ENCODE data around the gene GPR155. TPM values are rescaled to one million over a fixed set of nuclear protein-coding genes. Genes with fewer than 3 reads are reported as not detected.
A peak's percentile ranks its signal among the peaks of the same experiment; 100 is the strongest.

The GPR155 gene
- total and polyA plus RNA-seq, 5 donors from 2014 or later, result 15.0 to 42.7 (median 20.1) TPM

- H3K4me3 Mint-ChIP-seq, result peak overlapping the region in 1 of 4 donors; percentile 22
- no peaks in the 10 kb centered on the region for H3K9me3 Mint-ChIP-seq
- H3K27ac Mint-ChIP-seq, result no peak overlapping the region
- Histone ChIP-seq H3K36me3 (ENCODE audit: control insufficient read depth, insufficient read depth, low read length) (peaks cover 43% of the 10 kb centered on the region), H3K27ac (ENCODE audit: insufficient read depth, low read length, poor library complexity, severe bottlenecking) (no peak overlapping the region), H3K4me3 (ENCODE audit: low read depth, low read length) (no peak overlapping the region), H3K27me3 (ENCODE audit: control insufficient read depth, insufficient read depth, low read length) (no peaks in the 10 kb centered on the region), H3K4me1 (ENCODE audit: control insufficient read depth, insufficient read depth, low read length, poor library complexity, severe bottlenecking) (no peaks in the 10 kb centered on the region), H3K9me3 (ENCODE audit: control insufficient read depth in 2 of 2, low read length in 2 of 2) (no peaks in the 10 kb centered on the region)
- ATAC-seq (ENCODE audit: low read depth in 2 of 2) (no peak), DNase-seq (no peak)
- peaks cover 30 to 53% (median 43%) of the 10 kb centered on the region in 4 donors for H3K4me1 Mint-ChIP-seq
- H3K27me3 Mint-ChIP-seq, result no peaks in the 10 kb centered on the region
- peaks cover 38% of the 10 kb centered on the region for H3K36me3 Mint-ChIP-seq
Measured at GRCh38 chr2:174477759-174478158, 9.1 kb downstream of the GPR155 start.

GRCh38 chr2:174473796-174474195 is 13.0 kb downstream of the GPR155 start:
- H3K4me1 ChIP-seq (ENCODE audit: control insufficient read depth, insufficient read depth, low read length, poor library complexity, severe bottlenecking), result no peaks in the 10 kb centered on the region
- Mint-ChIP-seq H3K9me3 (no peaks in the 10 kb centered on the region), H3K4me3 (no peak overlapping the region), H3K4me1 (peaks cover 18 to 30% (median 21%) of the 10 kb centered on the region in 4 donors), H3K36me3 (peaks cover 14% of the 10 kb centered on the region), H3K27ac (peak overlapping the region; percentile 44 to 64 (median 56)), H3K27me3 (no peaks in the 10 kb centered on the region)
- H3K36me3 ChIP-seq (ENCODE audit: control insufficient read depth, insufficient read depth, low read length), result peaks cover 11% of the 10 kb centered on the region
- no peak for ATAC-seq (ENCODE audit: low read depth in 2 of 2)
- no peaks in the 10 kb centered on the region for H3K9me3 ChIP-seq (ENCODE audit: control insufficient read depth in 2 of 2, low read length in 2 of 2)
- no peak for DNase-seq
- no peak overlapping the region for H3K27ac ChIP-seq (ENCODE audit: insufficient read depth, low read length, poor library complexity, severe bottlenecking)
- no peaks in the 10 kb centered on the region for H3K27me3 ChIP-seq (ENCODE audit: control insufficient read depth, insufficient read depth, low read length)
- no peak overlapping the region for H3K4me3 ChIP-seq (ENCODE audit: low read depth, low read length)

GRCh38 chr2:174465327-174465726 is 21.5 kb downstream of the GPR155 start:
- peaks cover 29% of the 10 kb centered on the region for H3K36me3 ChIP-seq (ENCODE audit: control insufficient read depth, insufficient read depth, low read length)
- ATAC-seq (ENCODE audit: low read depth in 2 of 2) (no peak), DNase-seq (no peak)
- peaks cover 0 to 6% (median 2%) of the 10 kb centered on the region in 4 donors for H3K4me1 Mint-ChIP-seq
- H3K36me3 Mint-ChIP-seq, result peaks cover 24% of the 10 kb centered on the region
- H3K27ac ChIP-seq (ENCODE audit: insufficient read depth, low read length, poor library complexity, severe bottlenecking), result no peak overlapping the region
- H3K9me3 ChIP-seq (ENCODE audit: control insufficient read depth in 2 of 2, low read length in 2 of 2), result no peaks in the 10 kb centered on the region
- H3K27ac Mint-ChIP-seq, result no peak overlapping the region
- no peaks in the 10 kb centered on the region for H3K27me3 Mint-ChIP-seq
- H3K4me3 Mint-ChIP-seq, result no peak overlapping the region
- no peaks in the 10 kb centered on the region for H3K9me3 Mint-ChIP-seq
- no peaks in the 10 kb centered on the region for H3K4me1 ChIP-seq (ENCODE audit: control insufficient read depth, insufficient read depth, low read length, poor library complexity, severe bottlenecking)
- H3K27me3 ChIP-seq (ENCODE audit: control insufficient read depth, insufficient read depth, low read length), result no peaks in the 10 kb centered on the region
- no peak overlapping the region for H3K4me3 ChIP-seq (ENCODE audit: low read depth, low read length)

GRCh38 chr2:174461221-174461620 is 25.6 kb downstream of the GPR155 start:
- H3K4me3 Mint-ChIP-seq, result no peak overlapping the region
- peaks cover 0 to 6% (median 2%) of the 10 kb centered on the region in 4 donors for H3K4me1 Mint-ChIP-seq
- no peaks in the 10 kb centered on the region for H3K9me3 Mint-ChIP-seq
- ATAC-seq (ENCODE audit: low read depth in 2 of 2), result no peak
- Histone ChIP-seq H3K36me3 (ENCODE audit: control insufficient read depth, insufficient read depth, low read length) (peaks cover 51% of the 10 kb centered on the region), H3K27me3 (ENCODE audit: control insufficient read depth, insufficient read depth, low read length) (no peaks in the 10 kb centered on the region), H3K9me3 (ENCODE audit: control insufficient read depth in 2 of 2, low read length in 2 of 2) (no peaks in the 10 kb centered on the region), H3K27ac (ENCODE audit: insufficient read depth, low read length, poor library complexity, severe bottlenecking) (no peak overlapping the region), H3K4me1 (ENCODE audit: control insufficient read depth, insufficient read depth, low read length, poor library complexity, severe bottlenecking) (no peaks in the 10 kb centered on the region), H3K4me3 (ENCODE audit: low read depth, low read length) (no peak overlapping the region)
- H3K27me3 Mint-ChIP-seq, result no peaks in the 10 kb centered on the region
- no peak for DNase-seq
- no peak overlapping the region for H3K27ac Mint-ChIP-seq
- H3K36me3 Mint-ChIP-seq, result peaks cover 21% of the 10 kb centered on the region

- H3K36me3 ChIP-seq (ENCODE audit: control insufficient read depth, insufficient read depth, low read length), result peaks cover 79% of the 10 kb centered on the region
- Mint-ChIP-seq H3K36me3 (peaks cover 44% of the 10 kb centered on the region), H3K27me3 (no peaks in the 10 kb centered on the region), H3K27ac (no peak overlapping the region), H3K9me3 (no peaks in the 10 kb centered on the region), H3K4me1 (peaks cover 2 to 13% (median 7%) of the 10 kb centered on the region in 4 donors), H3K4me3 (no peak overlapping the region)
- H3K4me1 ChIP-seq (ENCODE audit: control insufficient read depth, insufficient read depth, low read length, poor library complexity, severe bottlenecking), result peaks cover 5% of the 10 kb centered on the region
- ATAC-seq (ENCODE audit: low read depth in 2 of 2) (no peak), DNase-seq (no peak)
- no peak overlapping the region for H3K27ac ChIP-seq (ENCODE audit: insufficient read depth, low read length, poor library complexity, severe bottlenecking)
- H3K4me3 ChIP-seq (ENCODE audit: low read depth, low read length), result no peak overlapping the region
- no peaks in the 10 kb centered on the region for H3K27me3 ChIP-seq (ENCODE audit: control insufficient read depth, insufficient read depth, low read length)
- H3K9me3 ChIP-seq (ENCODE audit: control insufficient read depth in 2 of 2, low read length in 2 of 2), result no peaks in the 10 kb centered on the region
Measured at GRCh38 chr2:174454566-174454965, 32.3 kb downstream of the GPR155 start.

- peak overlapping the region in 1 of 4 donors; percentile 26 for H3K4me3 Mint-ChIP-seq
- peak overlapping the region; percentile 31 to 80 (median 58) for H3K27ac Mint-ChIP-seq
- no peak overlapping the region for H3K4me3 ChIP-seq (ENCODE audit: low read depth, low read length)
- peaks cover 2 to 13% (median 9%) of the 10 kb centered on the region in 4 donors for H3K4me1 Mint-ChIP-seq
- H3K9me3 Mint-ChIP-seq, result no peaks in the 10 kb centered on the region
- H3K36me3 ChIP-seq (ENCODE audit: control insufficient read depth, insufficient read depth, low read length), result peaks cover 62% of the 10 kb centered on the region
- ATAC-seq (ENCODE audit: low read depth in 2 of 2) (peak in 1 of 2 donors; percentile 18), DNase-seq (no peak)
- H3K27me3 ChIP-seq (ENCODE audit: control insufficient read depth, insufficient read depth, low read length), result no peaks in the 10 kb centered on the region
- H3K4me1 ChIP-seq (ENCODE audit: control insufficient read depth, insufficient read depth, low read length, poor library complexity, severe bottlenecking), result peaks cover 5% of the 10 kb centered on the region
- H3K27ac ChIP-seq (ENCODE audit: insufficient read depth, low read length, poor library complexity, severe bottlenecking), result no peak overlapping the region
- H3K9me3 ChIP-seq (ENCODE audit: control insufficient read depth in 2 of 2, low read length in 2 of 2), result no peaks in the 10 kb centered on the region
- no peaks in the 10 kb centered on the region for H3K27me3 Mint-ChIP-seq
- peaks cover 42% of the 10 kb centered on the region for H3K36me3 Mint-ChIP-seq
Measured at GRCh38 chr2:174450021-174450816, 36.6 kb downstream of the GPR155 start.

GRCh38 chr2:174449033-174449432 is 37.8 kb downstream of the GPR155 start:
- peaks cover 66% of the 10 kb centered on the region for H3K36me3 ChIP-seq (ENCODE audit: control insufficient read depth, insufficient read depth, low read length)
- H3K4me1 ChIP-seq (ENCODE audit: control insufficient read depth, insufficient read depth, low read length, poor library complexity, severe bottlenecking), result peaks cover 5% of the 10 kb centered on the region
- no peak overlapping the region for H3K27ac ChIP-seq (ENCODE audit: insufficient read depth, low read length, poor library complexity, severe bottlenecking)
- no peak for DNase-seq
- H3K9me3 ChIP-seq (ENCODE audit: control insufficient read depth in 2 of 2, low read length in 2 of 2), result no peaks in the 10 kb centered on the region
- no peak overlapping the region for H3K4me3 Mint-ChIP-seq
- no peaks in the 10 kb centered on the region for H3K27me3 ChIP-seq (ENCODE audit: control insufficient read depth, insufficient read depth, low read length)
- no peaks in the 10 kb centered on the region for H3K27me3 Mint-ChIP-seq
- H3K4me1 Mint-ChIP-seq, result peaks cover 2 to 13% (median 6%) of the 10 kb centered on the region in 4 donors
- no peak for ATAC-seq (ENCODE audit: low read depth in 2 of 2)
- H3K4me3 ChIP-seq (ENCODE audit: low read depth, low read length), result no peak overlapping the region
- peaks cover 44% of the 10 kb centered on the region for H3K36me3 Mint-ChIP-seq
- no peaks in the 10 kb centered on the region for H3K9me3 Mint-ChIP-seq
- H3K27ac Mint-ChIP-seq, result peak overlapping the region in 1 of 3 donors; percentile 55

GRCh38 chr2:174446531-174446930 is 40.3 kb downstream of the GPR155 start:
- DNase-seq (no peak), ATAC-seq (ENCODE audit: low read depth in 2 of 2) (no peak)
- no peaks in the 10 kb centered on the region for H3K9me3 ChIP-seq (ENCODE audit: control insufficient read depth in 2 of 2, low read length in 2 of 2)
- H3K27me3 Mint-ChIP-seq, result no peaks in the 10 kb centered on the region
- H3K9me3 Mint-ChIP-seq, result no peaks in the 10 kb centered on the region
- no peaks in the 10 kb centered on the region for H3K27me3 ChIP-seq (ENCODE audit: control insufficient read depth, insufficient read depth, low read length)
- H3K27ac ChIP-seq (ENCODE audit: insufficient read depth, low read length, poor library complexity, severe bottlenecking), result no peak overlapping the region
- peaks cover 5% of the 10 kb centered on the region for H3K4me1 ChIP-seq (ENCODE audit: control insufficient read depth, insufficient read depth, low read length, poor library complexity, severe bottlenecking)
- H3K36me3 ChIP-seq (ENCODE audit: control insufficient read depth, insufficient read depth, low read length), result peaks cover 70% of the 10 kb centered on the region
- no peak overlapping the region for H3K4me3 ChIP-seq (ENCODE audit: low read depth, low read length)
- H3K4me1 Mint-ChIP-seq, result peaks cover 4 to 9% (median 6%) of the 10 kb centered on the region in 4 donors
- H3K4me3 Mint-ChIP-seq, result no peak overlapping the region
- no peak overlapping the region for H3K27ac Mint-ChIP-seq
- peaks cover 33% of the 10 kb centered on the region for H3K36me3 Mint-ChIP-seq

Data from CD4-positive, CD25-positive, alpha-beta regulatory T cell (primary cell).